ENCODE measurements around the gene GRID1.

DNA sequence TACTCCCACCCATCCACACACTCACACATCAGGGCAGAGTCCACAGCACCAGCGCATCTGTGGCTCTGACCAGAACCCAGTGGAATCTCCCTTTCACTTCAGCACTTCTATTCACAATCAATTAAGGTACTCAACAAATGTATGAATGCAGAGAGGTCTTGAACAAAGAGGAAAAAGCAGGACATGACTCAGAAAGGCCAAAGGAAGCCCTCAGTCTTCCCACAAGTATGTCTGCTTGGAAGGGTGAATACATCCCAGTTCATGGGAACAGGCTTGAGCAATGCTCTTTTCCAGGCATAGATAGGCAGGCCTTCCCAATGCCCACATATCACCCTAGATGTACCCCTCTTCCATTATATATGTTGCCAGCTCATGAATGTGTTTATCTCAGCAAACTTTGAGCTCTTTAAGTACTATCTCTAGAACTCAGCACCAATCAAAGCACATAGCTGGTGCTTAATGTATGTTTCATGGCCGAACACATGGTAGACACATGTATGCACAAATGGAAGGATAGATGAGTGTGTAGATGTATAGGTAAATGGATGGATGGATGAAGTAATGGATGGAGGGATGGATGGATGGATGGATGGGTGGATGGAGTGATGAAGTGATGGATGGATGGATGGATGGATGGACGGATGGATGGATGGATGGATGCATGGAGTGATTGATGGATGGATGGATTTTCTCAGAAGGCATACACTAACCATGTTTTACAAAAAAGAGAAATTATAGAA lies 507.6 kb downstream of the GRID1 start:
- TF ChIP-seq POLR2AphosphoS5 (IDR thresholded peaks at IDR 0.05; ENCODE audit: low read depth, low read length) (no peak), POLR2A (IDR thresholded peaks at IDR 0.05; ENCODE audit: low read depth, low read length) (no peak)

Data from GM12891 (cell line).